C4-2B (cell line): ENCODE measurements around the gene PFKP.

Experiments used
- H3K27ac ChIP-seq: fragments of 450-650 bp; 2 replicates; pipeline ENCODE4 v1.5.1; 2017
- CTCF ChIP-seq: fragments of 450-650 bp; conservative IDR thresholded peaks from 2 replicates; pipeline ENCODE4 v1.5.1; 2017; ENCODE audit warnings: mild to moderate bottlenecking
- ZFX ChIP-seq: fragments of 450-650 bp; IDR thresholded peaks from 2 replicates; pipeline ENCODE4 v1.6.1; 2017

PFKP gene

GRCh38 chr10:3139216-3139910, 72.0 kb downstream of the PFKP start:
- no peak for TF ChIP-seq ZFX
- no peak overlapping the region for H3K27ac ChIP-seq

GRCh38 chr10:3140280-3140679, 72.9 kb downstream of the PFKP start:
- no peak for TF ChIP-seq ZFX
- no peak for TF ChIP-seq CTCF
- H3K27ac ChIP-seq: no peak overlapping the region

GRCh38 chr10:3141351-3142005, 74.1 kb downstream of the PFKP start:
- no peak overlapping the region for H3K27ac ChIP-seq
- TF ChIP-seq CTCF: no peak
- TF ChIP-seq ZFX: no peak

GRCh38 chr10:3142146-3142875, 75.0 kb downstream of the PFKP start:
- no peak overlapping the region for H3K27ac ChIP-seq
- TF ChIP-seq CTCF (no peak), ZFX (no peak)

- TF ChIP-seq ZFX: no peak
- no peak for TF ChIP-seq CTCF
- H3K27ac ChIP-seq: no peak overlapping the region
Observed at GRCh38 chr10:3143366-3143765, 76.0 kb downstream of the PFKP start.

GRCh38 chr10:3143791-3144434, 76.6 kb downstream of the PFKP start:
- H3K27ac ChIP-seq: no peak overlapping the region

More at GRCh38 chr10:3143791-3144434, 76.6 kb downstream of the PFKP start:
- TF ChIP-seq ZFX (no peak), CTCF (no peak)
